GM12801 (cell line): ENCODE results near the gene ZNF474.

Source experiments
- TF ChIP-seq, protein P1 (sequence below): IDR thresholded peaks from one replicate; pipeline ENCODE4 v1.5.1; 2011; ENCODE audit warnings: control low read depth; ENCODE audit not compliant: insufficient read length; ENCODE audit errors: extremely low read depth

ZNF474 gene

DNA sequence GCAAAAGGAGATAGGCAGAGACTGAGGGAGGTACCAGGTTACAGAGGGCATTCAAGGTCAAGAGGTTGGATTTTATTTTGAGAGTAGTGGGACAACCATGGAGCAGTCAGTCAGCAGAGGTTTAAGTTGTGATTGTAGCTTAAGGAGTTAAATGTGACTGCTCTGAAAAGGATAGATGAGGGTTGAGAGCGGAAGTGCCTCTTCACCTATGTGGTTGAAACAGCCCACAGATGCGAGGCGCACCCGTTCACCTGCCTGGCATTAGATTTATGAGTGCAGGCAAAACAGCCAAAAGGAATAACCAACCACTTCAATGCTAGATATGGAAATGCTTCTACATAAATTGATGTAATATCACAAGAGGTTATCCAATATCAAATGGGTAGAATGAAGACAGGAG is 8.4 kb downstream of the ZNF474 start:
- TF ChIP-seq, protein P1, sequence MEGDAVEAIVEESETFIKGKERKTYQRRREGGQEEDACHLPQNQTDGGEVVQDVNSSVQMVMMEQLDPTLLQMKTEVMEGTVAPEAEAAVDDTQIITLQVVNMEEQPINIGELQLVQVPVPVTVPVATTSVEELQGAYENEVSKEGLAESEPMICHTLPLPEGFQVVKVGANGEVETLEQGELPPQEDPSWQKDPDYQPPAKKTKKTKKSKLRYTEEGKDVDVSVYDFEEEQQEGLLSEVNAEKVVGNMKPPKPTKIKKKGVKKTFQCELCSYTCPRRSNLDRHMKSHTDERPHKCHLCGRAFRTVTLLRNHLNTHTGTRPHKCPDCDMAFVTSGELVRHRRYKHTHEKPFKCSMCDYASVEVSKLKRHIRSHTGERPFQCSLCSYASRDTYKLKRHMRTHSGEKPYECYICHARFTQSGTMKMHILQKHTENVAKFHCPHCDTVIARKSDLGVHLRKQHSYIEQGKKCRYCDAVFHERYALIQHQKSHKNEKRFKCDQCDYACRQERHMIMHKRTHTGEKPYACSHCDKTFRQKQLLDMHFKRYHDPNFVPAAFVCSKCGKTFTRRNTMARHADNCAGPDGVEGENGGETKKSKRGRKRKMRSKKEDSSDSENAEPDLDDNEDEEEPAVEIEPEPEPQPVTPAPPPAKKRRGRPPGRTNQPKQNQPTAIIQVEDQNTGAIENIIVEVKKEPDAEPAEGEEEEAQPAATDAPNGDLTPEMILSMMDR: no peak

DNA sequence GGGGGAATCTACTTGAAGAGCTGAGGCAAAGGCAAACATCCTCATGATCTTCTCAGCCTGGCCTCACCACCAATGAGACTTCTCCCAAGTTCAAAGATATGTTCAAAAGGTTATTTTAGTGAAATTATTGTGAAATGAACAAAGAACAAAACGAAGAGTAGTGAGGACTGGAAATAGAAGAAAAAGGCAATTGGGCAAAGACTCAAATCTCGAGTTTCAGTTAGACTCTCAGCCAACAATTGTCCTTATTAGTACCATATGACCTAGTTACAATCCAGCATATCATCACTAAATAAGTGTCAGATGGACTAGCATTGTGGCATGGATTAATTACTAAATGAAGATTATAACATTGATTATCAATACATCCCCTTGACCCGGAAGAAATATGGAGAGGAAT is 9.0 kb downstream of the ZNF474 start:
- TF ChIP-seq, protein P1: no peak

DNA sequence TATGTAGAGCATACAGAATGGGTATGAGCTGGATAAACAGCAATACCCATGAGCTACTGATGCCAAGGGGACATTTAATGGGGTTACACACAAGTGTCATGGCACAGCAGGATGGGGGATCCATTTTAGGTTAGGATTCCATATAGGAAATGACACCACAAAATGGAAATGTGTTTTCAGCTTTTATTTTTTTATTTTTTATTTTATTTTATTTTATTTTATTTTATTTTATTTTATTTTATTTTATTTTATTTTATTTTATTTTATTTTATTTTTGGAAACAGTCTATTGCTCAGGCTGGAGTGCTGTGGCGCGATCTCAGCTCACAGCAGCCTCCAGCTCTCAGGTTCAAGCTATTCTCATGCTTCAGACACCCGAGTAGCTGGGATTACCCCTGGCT is 11.6 kb downstream of the ZNF474 start:
- TF ChIP-seq, protein P1: no peak

DNA sequence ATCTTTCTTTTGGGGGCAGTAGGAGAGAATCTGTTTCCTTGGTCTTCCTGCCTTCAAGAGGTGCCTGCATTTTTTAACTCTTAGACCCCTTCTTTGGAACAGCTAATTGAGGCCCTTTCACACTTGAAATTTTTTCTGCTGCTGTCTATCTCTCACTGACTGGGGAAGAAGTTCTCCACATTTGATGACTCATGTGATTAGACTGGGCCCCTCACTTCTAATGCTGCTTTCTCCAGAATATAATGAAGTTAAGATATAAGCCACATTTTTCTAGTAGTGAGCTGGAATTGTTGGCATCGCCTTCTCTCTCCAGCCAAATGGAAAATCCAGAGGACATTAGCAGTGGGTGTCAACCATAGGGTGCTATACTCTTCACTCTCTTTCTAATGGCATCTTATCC is 12.4 kb downstream of the ZNF474 start:
- TF ChIP-seq, protein P1: no peak

DNA sequence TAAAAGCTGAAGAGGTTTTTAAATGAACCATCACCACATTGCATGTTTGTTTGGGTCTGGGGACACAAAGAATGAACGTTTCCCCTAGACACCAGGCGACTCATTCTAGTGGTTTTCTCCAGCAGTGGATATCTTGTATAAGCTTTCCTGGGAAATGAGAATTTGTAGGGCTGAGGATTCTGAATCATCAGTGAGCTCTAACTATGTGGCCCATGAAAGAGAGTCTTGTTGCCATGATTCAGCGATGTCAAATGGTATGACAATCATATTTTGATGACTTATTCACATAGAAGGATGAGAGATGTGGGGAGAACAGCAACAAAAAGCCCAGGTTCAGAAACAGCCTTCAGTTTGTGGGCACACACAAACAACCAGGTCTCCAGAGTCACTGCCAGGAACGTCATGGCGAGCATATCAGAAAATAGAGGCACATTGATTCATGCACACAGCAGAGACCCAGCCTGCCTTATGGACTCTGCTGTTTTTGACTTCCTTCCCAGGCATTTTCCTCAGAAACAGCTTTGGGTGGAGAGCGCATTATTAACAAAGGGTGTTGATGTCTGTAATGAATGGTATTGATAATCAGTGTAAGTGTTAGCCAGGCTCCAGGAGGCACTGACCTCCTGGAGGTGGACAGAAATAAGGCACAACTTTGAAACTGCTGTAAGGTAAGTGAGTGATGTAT is 13.3 kb downstream of the ZNF474 start:
- TF ChIP-seq, protein P1: no peak

DNA sequence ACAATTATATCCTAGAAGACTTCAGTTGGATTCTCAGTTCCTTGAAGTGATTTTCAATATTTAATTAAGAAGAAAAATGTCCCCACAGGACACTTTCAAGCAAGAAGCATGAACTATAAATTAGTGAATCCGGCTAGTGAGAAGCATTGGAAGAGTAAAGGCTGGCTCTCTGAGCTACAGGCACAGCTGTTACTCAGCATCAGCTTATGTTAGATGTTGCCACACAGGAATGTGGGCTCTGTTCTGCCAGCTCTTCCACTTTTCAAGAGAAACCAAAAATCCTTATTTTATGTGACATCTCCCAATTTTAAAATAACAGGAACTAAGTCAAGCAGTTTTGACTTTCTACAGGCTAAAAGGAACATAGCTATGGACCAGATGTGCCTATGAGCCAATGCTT is 14.9 kb downstream of the ZNF474 start:
- TF ChIP-seq, protein P1: no peak

DNA sequence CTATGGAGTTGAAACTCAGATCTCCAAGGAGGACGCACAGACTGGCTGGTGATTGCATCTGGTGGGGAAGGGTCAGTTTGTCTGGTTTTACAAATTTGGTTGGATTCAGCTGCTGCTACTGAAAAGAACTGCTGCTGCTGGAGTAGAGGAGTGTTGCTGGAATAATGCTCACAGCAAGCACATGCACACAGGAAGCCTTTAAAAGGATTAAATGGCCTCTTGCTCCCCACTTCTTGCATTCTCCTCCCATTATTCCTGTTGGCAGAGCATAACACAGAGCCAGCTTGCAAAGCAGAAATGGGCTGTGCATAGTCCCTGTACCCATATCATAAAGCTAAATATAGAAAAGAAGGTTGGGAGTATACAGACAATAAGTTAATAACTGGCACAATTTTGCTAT is 16.6 kb downstream of the ZNF474 start:
- TF ChIP-seq, protein P1: no peak
